RWPE2 (cell line): ENCODE data around the gene RASGEF1C.

Experiments used
- ATAC-seq: fragments of 200-7000 bp; cut with Tn5 transposase; 3 replicates; pipeline ENCODE4 v1.9.1; 2021; ENCODE audit warnings: low read depth
- DNase-seq: peaks from one replicate; pipeline ENCODE4 v3.0.0-alpha.2; 2020; ENCODE audit warnings: low spot score
- H3K27ac ChIP-seq: fragments of 450-650 bp; 2 replicates; pipeline ENCODE4 v1.5.1; 2017; ENCODE audit warnings: mild to moderate bottlenecking; ENCODE audit not compliant: poor library complexity, severe bottlenecking
- H3K27me3 ChIP-seq: fragments of 250-450 bp; sonication (Bioruptor Pico); 2 replicates; pipeline ENCODE4 v1.5.1; 2021; ENCODE audit warnings: mild to moderate bottlenecking, moderate library complexity; ENCODE audit not compliant: insufficient read depth, poor library complexity, severe bottlenecking
- H3K36me3 ChIP-seq: fragments of 250-450 bp; sonication (Bioruptor Pico); 2 replicates; pipeline ENCODE4 v1.5.1; 2020; ENCODE audit warnings: low read depth, mild to moderate bottlenecking, moderate library complexity
- H3K4me1 ChIP-seq: fragments of 250-450 bp; sonication (Bioruptor Pico); 2 replicates; pipeline ENCODE4 v1.5.1; 2021; ENCODE audit warnings: mild to moderate bottlenecking, moderate library complexity; ENCODE audit not compliant: insufficient read depth, poor library complexity, severe bottlenecking
- H3K4me3 ChIP-seq: fragments of 250-450 bp; sonication (Bioruptor Pico); 2 replicates; pipeline ENCODE4 v1.5.1; 2021; ENCODE audit warnings: mild to moderate bottlenecking, moderate library complexity; ENCODE audit not compliant: severe bottlenecking
- H3K9me3 ChIP-seq: fragments of 250-450 bp; sonication (Bioruptor Pico); 2 replicates; pipeline ENCODE4 v1.5.1; 2021; ENCODE audit warnings: mild to moderate bottlenecking, moderate library complexity; ENCODE audit not compliant: severe bottlenecking
- CTCF ChIP-seq: fragments of 450-650 bp; IDR thresholded peaks from one replicate; pipeline ENCODE4 v1.5.1; 2017; ENCODE audit warnings: mild to moderate bottlenecking, moderate library complexity; ENCODE audit not compliant: poor library complexity, severe bottlenecking

RASGEF1C gene

GRCh38 chr5:180098991-180099732, 109.8 kb downstream of the RASGEF1C start:
- Histone ChIP-seq H3K9me3 (no peaks in the 10 kb centered on the region), H3K4me3 (no peak overlapping the region), H3K4me1 (no peaks in the 10 kb centered on the region), H3K36me3 (no peaks in the 10 kb centered on the region), H3K27ac (no peak overlapping the region), H3K27me3 (no peaks in the 10 kb centered on the region)
- TF ChIP-seq CTCF, result no peak
- ATAC-seq, result peak; percentile 9; the same call in 1 of the 3 replicates
- DNase-seq, result peak; percentile 61

GRCh38 chr5:180098526-180098925, 110.5 kb downstream of the RASGEF1C start:
- TF ChIP-seq CTCF, result no peak
- no peaks in the 10 kb centered on the region for H3K9me3 ChIP-seq
- H3K27me3 ChIP-seq, result no peaks in the 10 kb centered on the region
- H3K4me3 ChIP-seq, result no peak overlapping the region
- ATAC-seq, result no peak
- H3K27ac ChIP-seq, result no peak overlapping the region
- DNase-seq, result no peak
- H3K36me3 ChIP-seq, result no peaks in the 10 kb centered on the region
- H3K4me1 ChIP-seq, result no peaks in the 10 kb centered on the region

GRCh38 chr5:180097926-180098325, 111.1 kb downstream of the RASGEF1C start:
- no peak for TF ChIP-seq CTCF
- no peaks in the 10 kb centered on the region for H3K9me3 ChIP-seq
- H3K4me3 ChIP-seq, result no peak overlapping the region
- no peaks in the 10 kb centered on the region for H3K27me3 ChIP-seq
- 0 out of 3 replicates have a peak, but pooled peaks have one; percentile 8 for ATAC-seq
- no peaks in the 10 kb centered on the region for H3K36me3 ChIP-seq
- no peaks in the 10 kb centered on the region for H3K4me1 ChIP-seq
- DNase-seq, result no peak
- no peak overlapping the region for H3K27ac ChIP-seq

- Histone ChIP-seq H3K36me3 (no peaks in the 10 kb centered on the region), H3K4me1 (no peaks in the 10 kb centered on the region), H3K27me3 (no peaks in the 10 kb centered on the region), H3K27ac (no peak overlapping the region), H3K9me3 (no peaks in the 10 kb centered on the region), H3K4me3 (no peak overlapping the region)
- DNase-seq (no peak), ATAC-seq (peak; percentile 8; the same call in 1 of the 3 replicates)
- no peak for TF ChIP-seq CTCF
Measured at GRCh38 chr5:180097163-180097894, 111.7 kb downstream of the RASGEF1C start.
